Measurements from ENCODE around the gene GIMAP6.
"Not testable (repeated sequence)": the region's sequence is repeated elsewhere in the genome, so short reads cannot be mapped to it uniquely, and the experiment has no call there.

DNA sequence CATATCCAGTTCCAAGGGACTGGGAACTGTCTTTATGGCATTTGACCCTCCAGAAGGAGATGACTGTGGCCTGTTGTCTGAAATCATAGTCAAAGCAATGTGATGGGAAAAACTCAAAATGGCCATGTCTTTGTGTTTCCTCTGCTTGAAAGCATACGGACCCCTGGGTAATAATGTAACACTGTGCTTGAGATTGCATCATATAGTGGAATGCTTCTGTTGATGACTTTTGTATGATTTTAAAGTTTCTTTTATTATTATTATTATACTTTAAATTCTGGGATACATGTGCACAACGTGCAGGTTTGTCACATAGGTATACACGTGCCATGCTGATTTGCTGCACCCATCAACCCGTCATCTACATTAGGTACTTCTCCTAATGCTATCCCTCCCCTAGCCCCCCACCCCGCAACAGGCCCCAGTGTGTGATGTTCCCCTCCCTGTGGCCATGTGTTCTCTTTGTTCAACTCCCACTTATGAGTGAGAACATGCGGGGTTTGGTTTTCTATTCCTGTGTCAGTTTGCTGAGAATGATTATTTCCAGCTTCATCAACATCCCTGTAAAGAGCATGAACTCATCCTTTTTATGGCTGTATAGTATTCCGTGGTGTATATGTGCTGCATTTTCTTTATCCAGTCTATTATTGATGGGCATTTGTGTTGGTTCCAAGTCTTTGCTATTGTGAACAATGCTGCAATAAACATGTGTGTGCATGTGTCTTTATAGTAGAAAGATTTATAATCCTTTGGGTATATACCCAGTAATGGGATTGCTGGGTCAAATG lies 39.8 kb upstream of the GIMAP6 start:
- TF ChIP-seq POLR2A (IDR thresholded peaks at IDR 0.05) = not testable (repeated sequence)
- TF ChIP-seq, protein P1, sequence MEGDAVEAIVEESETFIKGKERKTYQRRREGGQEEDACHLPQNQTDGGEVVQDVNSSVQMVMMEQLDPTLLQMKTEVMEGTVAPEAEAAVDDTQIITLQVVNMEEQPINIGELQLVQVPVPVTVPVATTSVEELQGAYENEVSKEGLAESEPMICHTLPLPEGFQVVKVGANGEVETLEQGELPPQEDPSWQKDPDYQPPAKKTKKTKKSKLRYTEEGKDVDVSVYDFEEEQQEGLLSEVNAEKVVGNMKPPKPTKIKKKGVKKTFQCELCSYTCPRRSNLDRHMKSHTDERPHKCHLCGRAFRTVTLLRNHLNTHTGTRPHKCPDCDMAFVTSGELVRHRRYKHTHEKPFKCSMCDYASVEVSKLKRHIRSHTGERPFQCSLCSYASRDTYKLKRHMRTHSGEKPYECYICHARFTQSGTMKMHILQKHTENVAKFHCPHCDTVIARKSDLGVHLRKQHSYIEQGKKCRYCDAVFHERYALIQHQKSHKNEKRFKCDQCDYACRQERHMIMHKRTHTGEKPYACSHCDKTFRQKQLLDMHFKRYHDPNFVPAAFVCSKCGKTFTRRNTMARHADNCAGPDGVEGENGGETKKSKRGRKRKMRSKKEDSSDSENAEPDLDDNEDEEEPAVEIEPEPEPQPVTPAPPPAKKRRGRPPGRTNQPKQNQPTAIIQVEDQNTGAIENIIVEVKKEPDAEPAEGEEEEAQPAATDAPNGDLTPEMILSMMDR (IDR thresholded peaks at IDR 0.05) = not testable (repeated sequence)

All from ovary (tissue), 3 donors.